Endothelial cell of umbilical vein (primary cell): ENCODE data around the gene PLOD1. TPM values are rescaled to one million over a fixed set of nuclear protein-coding genes. Genes with fewer than 3 reads are reported as not detected.

Source experiments
- BruUV-seq: library from RNA; stranded (reverse); fragments of 400-500 nt; replicated peaks from 2 replicates; lab custom pipeline; 2021; lab: Mats Ljungman, UMichigan
- CTCF ChIA-PET: fragments of 300-600, 350-600 bp; sonication (Branson Sonifier 250); formaldehyde crosslinking; loops from one replicate; lab custom pipeline; 2021; ENCODE audit warnings: antibody characterized with exemption, inconsistent platforms; lab: Charles Lee
- POLR2A ChIA-PET: fragments of 300-600, 350-600 bp; sonication (Branson Sonifier 250); formaldehyde crosslinking; loops from one replicate; lab custom pipeline; 2021; ENCODE audit warnings: antibody characterized with exemption, inconsistent platforms; lab: Charles Lee
- DNase-seq: peaks from one replicate; pipeline ENCODE4 v3.0.0-alpha.2; 2011; ENCODE audit warnings: low read depth, low spot score
- FAIRE-seq: peaks from 2 replicates; lab custom pipeline; 2011; peaks lifted over from hg19 to GRCh38; lab: Jason Lieb, UNC
- H2AFZ ChIP-seq: 2 replicates; pipeline ENCODE4 v1.6.0; 2012; ENCODE audit warnings: low read depth, low read length, control low read depth, inconsistent platforms
- H3K27ac ChIP-seq: 2 replicates; pipeline ENCODE4 v1.5.1; 2011; ENCODE audit warnings: low read depth, mild to moderate bottlenecking, control low read depth, low read length, moderate library complexity; ENCODE audit not compliant: insufficient read depth
- H3K27me3 ChIP-seq, 2 experiments: 2 replicates each; pipeline versions ENCODE4 v1.6.0 to v1.6.1; 2011; ENCODE audit warnings: low read length in 2 of 2, mixed read lengths in 1 of 2; ENCODE audit not compliant: control insufficient read depth in 2 of 2, insufficient read depth in 2 of 2
- H3K36me3 ChIP-seq, 2 experiments: 2 replicates in 1 of 2; 3 replicates in 1 of 2; pipeline ENCODE4 v1.5.1; 2011; ENCODE audit warnings: low read length in 2 of 2, mild to moderate bottlenecking in 1 of 2, moderate library complexity in 1 of 2; ENCODE audit not compliant: control insufficient read depth in 2 of 2, insufficient read depth in 2 of 2; ENCODE audit errors: extremely low read depth in 1 of 2
- H3K4me1 ChIP-seq: 3 replicates; pipeline ENCODE4 v1.5.1; 2011; ENCODE audit warnings: mild to moderate bottlenecking, low read length; ENCODE audit not compliant: control insufficient read depth, insufficient read depth; ENCODE audit errors: extremely low read depth
- H3K4me2 ChIP-seq: 2 replicates; pipeline ENCODE4 v1.6.1; 2011; ENCODE audit warnings: low read length, control low read depth, mixed read lengths; ENCODE audit not compliant: insufficient read depth
- H3K4me3 ChIP-seq, 3 experiments: fragments of 200-600 bp in 1 of 3; sonication (generic), shearing (Covaris generic) in 1 of 3; replicated peaks in 1 of 3; 2 replicates each; pipeline ENCODE4 v1.5.1; 2011 to 2016; ENCODE audit warnings: control low read depth in 3 of 3, low read length in 3 of 3, mild to moderate bottlenecking in 2 of 3, inconsistent platforms in 1 of 3, low read depth in 1 of 3, moderate library complexity in 1 of 3; ENCODE audit not compliant: insufficient read depth in 1 of 3
- H3K79me2 ChIP-seq: 2 replicates; pipeline ENCODE4 v1.6.0; 2012; ENCODE audit warnings: low read length, inconsistent platforms; ENCODE audit not compliant: control insufficient read depth, insufficient read depth
- H3K9ac ChIP-seq: replicated peaks from 2 replicates; pipeline ENCODE3; 2011; ENCODE audit warnings: low read length, control low read depth; ENCODE audit not compliant: insufficient read depth; ENCODE audit errors: extremely low read depth
- H3K9me1 ChIP-seq: replicated peaks from 3 replicates; pipeline ENCODE4 v1.6.0; 2011; ENCODE audit warnings: mild to moderate bottlenecking, low read length; ENCODE audit not compliant: control insufficient read depth, insufficient read depth; ENCODE audit errors: extremely low read depth
- H3K9me3 ChIP-seq: replicated peaks from 2 replicates; pipeline ENCODE4 v1.5.1; 2012; ENCODE audit warnings: low read length, inconsistent platforms; ENCODE audit not compliant: control insufficient read depth, insufficient read depth
- H4K20me1 ChIP-seq: replicated peaks from 2 replicates; pipeline ENCODE3; 2011; ENCODE audit warnings: mild to moderate bottlenecking, low read length; ENCODE audit not compliant: control insufficient read depth, insufficient read depth; ENCODE audit errors: extremely low read depth
- CTCF ChIP-seq, 2 donors: IDR thresholded peaks; 1 replicate in 1 of 2; 2 replicates in 1 of 2; pipeline ENCODE4 v1.5.1; 2011; ENCODE audit warnings: low read length in 2 of 2, mild to moderate bottlenecking in 2 of 2, moderate library complexity in 2 of 2, control low read depth in 1 of 2, inconsistent platforms in 1 of 2, low read depth in 1 of 2; ENCODE audit not compliant: insufficient read depth in 1 of 2; ENCODE audit errors: extremely low read depth in 1 of 2
- EZH2 ChIP-seq: IDR thresholded peaks from 2 replicates; pipeline ENCODE4 v1.6.1; 2012; ENCODE audit warnings: borderline replicate concordance, low read depth, mild to moderate bottlenecking, moderate library complexity, low read length, inconsistent platforms; ENCODE audit not compliant: severe bottlenecking
- FOS ChIP-seq: IDR thresholded peaks from 2 replicates; pipeline ENCODE4 v1.6.1; 2011; ENCODE audit warnings: mild to moderate bottlenecking, low read length, moderate library complexity, borderline replicate concordance; ENCODE audit not compliant: insufficient read depth
- GATA2 ChIP-seq: IDR thresholded peaks from 2 replicates; pipeline ENCODE4 v1.7.0; 2011; ENCODE audit warnings: low read depth, mild to moderate bottlenecking, moderate library complexity, mixed read lengths, low read length; ENCODE audit not compliant: insufficient read length, insufficient read depth
- JUN ChIP-seq: IDR thresholded peaks from 2 replicates; pipeline ENCODE4 v1.6.1; 2011; ENCODE audit warnings: borderline replicate concordance, low read depth; ENCODE audit not compliant: insufficient read length, insufficient read depth
- MAX ChIP-seq: IDR thresholded peaks from 2 replicates; pipeline ENCODE4 v1.6.1; 2011; ENCODE audit not compliant: insufficient read depth, insufficient read length
- MYC ChIP-seq: IDR thresholded peaks from one replicate; pipeline ENCODE4 v1.6.1; 2011; ENCODE audit warnings: mild to moderate bottlenecking, low read depth, low read length
- POLR2A ChIP-seq: IDR thresholded peaks from 2 replicates; pipeline ENCODE4 v1.6.1; 2012; ENCODE audit warnings: low read depth, mild to moderate bottlenecking, control low read depth, low read length
- POLR2AphosphoS5 ChIP-seq: IDR thresholded peaks from 2 replicates; pipeline ENCODE4 v1.6.1; 2012; ENCODE audit warnings: low read depth, mild to moderate bottlenecking, control low read depth, low read length, moderate library complexity; ENCODE audit not compliant: insufficient read depth
- dilution Hi-C: fragments of 300-500 bp; cut with MboI; formaldehyde crosslinking; loops from one replicate; pipeline ENCODE4 v1.15.0; 2019; ENCODE audit warnings: low sequenced_read_pairs; ENCODE audit not compliant: extremely low pct_ligation_motif_present
- intact Hi-C: fragments of 100-400 bp; cut with micrococcal nuclease; formaldehyde crosslinking; loops from one replicate; pipeline ENCODE4 v1.10.0; 2022
- polyA plus RNA-seq, 4 experiments: library from polyadenylated mRNA; depleted of rRNA in 3 of 4; stranded (reverse) in 3 of 4; unstranded in 1 of 4; fragments of >200 nt; gene quantifications; 2 replicates each; pipeline versions ENCODE4 v1.2.1 to v1.2.3, GENCODE V29; 2011 to 2012; ENCODE audit warnings: missing spikeins in 1 of 4
- total RNA-seq: library from RNA; stranded (reverse); gene quantifications from 2 replicates; pipeline ENCODE4 v1.2.3, GENCODE V29; 2021

PLOD1 gene
- total and polyA plus RNA-seq, 2 donors (not counting 3 experiments of a cell fraction or from before 2014, with no cell fraction given), result 260 to 412 TPM

GRCh38 chr1:12001996-12002493 is 67.5 kb downstream of the PLOD1 start:
- H2AFZ ChIP-seq, result no peak overlapping the region
- no peaks in the 10 kb centered on the region for H3K27me3 ChIP-seq
- intact Hi-C loops (loop anchor here (1.0 kb wide), 1 partner anchor 29 kb away; no protein-coding TSS in a partner anchor), dilution Hi-C loops (no loop called here)
- peaks cover 24 to 66% of the 10 kb centered on the region in 2 experiments for H3K36me3 ChIP-seq
- H3K9me1 ChIP-seq, result no peaks in the 10 kb centered on the region
- H3K4me1 ChIP-seq, result no peaks in the 10 kb centered on the region
- H3K4me3 ChIP-seq, result no peak overlapping the region
- no peak overlapping the region for H3K9ac ChIP-seq
- no peaks in the 10 kb centered on the region for H4K20me1 ChIP-seq
- ChIA-PET POLR2A (no interaction called here), CTCF (no interaction called here)
- DNase-seq, result no peak
- no peak overlapping the region for H3K4me2 ChIP-seq
- H3K79me2 ChIP-seq, result no peaks in the 10 kb centered on the region
- H3K9me3 ChIP-seq, result no peaks in the 10 kb centered on the region
- no peak for FAIRE-seq
- TF ChIP-seq GATA2, result no peak
- no peak for TF ChIP-seq EZH2
- TF ChIP-seq POLR2AphosphoS5, result no peak
- no peak for TF ChIP-seq MAX
- no peak for TF ChIP-seq POLR2A
- TF ChIP-seq CTCF (IDR thresholded peaks at IDR 0.05; ENCODE audit: extremely low read depth in 1 of 2, insufficient read depth in 1 of 2, low read depth in 1 of 2, low read length in 2 of 2), result no peak
- TF ChIP-seq FOS, result no peak
- TF ChIP-seq JUN, result no peak
- no peak for TF ChIP-seq MYC
- no TSS peak for BruUV-seq
- H3K27ac ChIP-seq, result no peak overlapping the region
